HG03135 (cell line): Measurements from ENCODE around the gene TAF9.
"Not testable (repeated sequence)": the region's sequence is repeated elsewhere in the genome, so short reads cannot be mapped to it uniquely, and the experiment has no call there.

Source experiments
- ATAC-seq: cut with Tn5 transposase; IDR thresholded peaks from one replicate; pipeline ENCODE4 v1.9.1; 2021; ENCODE audit warnings: mild to moderate bottlenecking, moderate library complexity; ENCODE audit not compliant: unreplicated experiment

TAF9 gene

DNA sequence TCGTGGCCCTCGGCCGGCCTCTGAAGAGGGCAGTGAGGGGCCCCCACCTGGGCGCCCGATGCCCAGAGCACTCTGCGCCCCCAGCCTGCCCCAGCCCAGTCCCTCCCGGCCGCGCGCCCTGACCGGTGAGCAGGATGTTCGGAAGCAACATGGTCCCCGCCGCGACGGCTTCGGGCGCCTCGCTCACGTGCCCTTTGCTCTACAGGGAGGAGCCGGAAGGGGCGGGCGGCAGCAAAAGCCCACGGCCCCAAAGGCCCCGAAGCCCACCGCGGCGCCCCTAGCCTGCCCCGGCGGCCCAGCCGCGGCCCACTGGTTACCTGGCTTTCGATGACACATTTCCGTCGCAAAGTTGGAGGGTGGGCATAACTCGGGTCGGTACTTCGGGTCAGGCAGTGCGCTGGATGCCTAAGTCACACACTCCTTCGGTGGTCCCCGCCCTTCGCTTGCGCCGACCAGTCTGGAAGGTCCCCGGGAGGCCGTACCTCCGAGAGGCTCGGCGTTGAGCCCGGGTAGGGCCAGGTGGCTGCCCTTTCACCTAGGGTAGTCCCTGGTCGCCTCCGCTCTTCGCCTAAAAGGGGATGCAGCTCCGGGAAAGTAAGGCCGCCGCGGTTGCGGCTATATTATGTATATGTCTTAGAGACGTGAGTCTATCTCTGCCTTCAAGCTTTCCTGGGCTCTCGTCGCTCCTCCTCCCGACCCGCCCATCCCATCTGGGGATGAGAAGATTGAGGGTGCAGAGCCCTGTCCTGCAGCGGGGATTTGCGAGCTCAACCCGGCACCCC lies at the start of gene TAF9, which contains the start of the genes AK6 and RAD17:
TAF9 (minus strand) TSS at position 181 of the 782 bp plus-strand sequence. CDS start 3,783 bp downstream, outside the sequence.
AK6 (minus strand) TSS at position 181 of the 782 bp plus-strand sequence; CDS start at position 151, 30 bp downstream.
RAD17 (plus strand) TSS at position 479 of the 782 bp plus-strand sequence. CDS start 2,391 bp downstream, outside the sequence.
- ATAC-seq, result peak; percentile 92

GRCh38 chr5:69418554-69418953 lies 49.2 kb upstream of the TAF9 start:
- ATAC-seq, result no peak

DNA sequence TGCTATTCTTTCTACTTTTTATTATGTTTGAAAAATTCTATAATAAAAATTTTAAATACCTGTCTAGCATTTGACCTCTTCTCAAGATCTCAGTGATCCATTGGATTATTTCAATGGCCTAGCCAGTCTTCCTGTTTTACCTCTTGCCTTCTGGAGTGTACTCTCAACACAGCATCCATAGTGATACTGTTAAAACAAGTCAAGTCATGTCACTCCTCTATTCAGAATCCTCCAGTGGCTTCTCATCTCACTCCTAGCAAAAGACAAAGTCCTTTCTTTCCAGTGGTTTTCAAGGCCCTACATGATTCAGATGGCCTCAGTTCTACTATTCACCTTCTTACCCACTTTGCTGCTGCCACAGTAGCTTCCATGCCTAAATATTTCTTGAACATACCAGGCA lies 47.4 kb upstream of the TAF9 start:
- no peak for ATAC-seq

- ATAC-seq, result no peak
These were observed 46.9 kb upstream of the TAF9 start for GRCh38 chr5:69416180-69416579.

DNA sequence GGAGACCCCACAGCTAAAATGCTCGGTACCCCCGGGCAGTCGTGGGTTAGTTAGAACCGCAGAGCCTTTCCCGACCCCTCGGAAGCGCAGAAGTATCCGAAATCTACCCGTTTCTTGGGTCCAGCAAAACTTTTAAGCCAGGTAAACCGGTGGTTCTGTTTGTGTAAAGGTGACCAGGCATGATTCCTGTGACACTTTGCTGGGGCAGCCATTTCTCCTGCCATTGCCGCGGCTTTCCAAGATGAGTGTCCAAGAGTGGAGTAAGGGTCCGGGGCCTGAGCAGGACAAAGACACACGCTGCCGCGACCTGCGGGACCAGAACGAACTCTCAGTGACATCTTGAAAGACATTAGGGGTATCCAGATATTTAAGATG lies 46.3 kb upstream of the TAF9 start:
- no peak for ATAC-seq

GRCh38 chr5:69414885-69415583 lies 45.7 kb upstream of the TAF9 start, which contains the start of gene MARVELD2:
TSS of gene MARVELD2 (plus strand) at chr5:69415116. CDS start at chr5:69419386, 4,270 bp downstream.
- peak; percentile 64 for ATAC-seq

GRCh38 chr5:69404659-69405330 lies 35.5 kb upstream of the TAF9 start:
- no peak for ATAC-seq

DNA sequence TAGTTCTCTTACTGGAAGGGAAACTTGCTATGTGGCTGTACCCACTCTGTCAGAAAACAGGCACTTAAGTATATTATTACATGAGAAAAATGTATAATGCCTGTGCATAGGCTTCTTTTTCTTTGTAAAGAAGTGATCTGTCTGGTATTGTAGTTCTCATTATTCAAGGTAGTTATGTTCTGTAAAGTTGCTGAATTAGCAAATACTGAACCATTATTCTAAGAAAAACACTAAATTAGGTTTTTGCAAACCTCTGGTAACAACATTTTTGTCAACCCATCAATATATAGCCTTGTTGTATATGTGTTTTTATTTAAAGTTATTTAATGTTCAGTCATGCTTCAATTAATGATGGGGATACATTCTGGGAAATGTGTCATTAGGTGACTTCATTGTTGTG lies 9.1 kb upstream of the TAF9 start:
- no peak for ATAC-seq

DNA sequence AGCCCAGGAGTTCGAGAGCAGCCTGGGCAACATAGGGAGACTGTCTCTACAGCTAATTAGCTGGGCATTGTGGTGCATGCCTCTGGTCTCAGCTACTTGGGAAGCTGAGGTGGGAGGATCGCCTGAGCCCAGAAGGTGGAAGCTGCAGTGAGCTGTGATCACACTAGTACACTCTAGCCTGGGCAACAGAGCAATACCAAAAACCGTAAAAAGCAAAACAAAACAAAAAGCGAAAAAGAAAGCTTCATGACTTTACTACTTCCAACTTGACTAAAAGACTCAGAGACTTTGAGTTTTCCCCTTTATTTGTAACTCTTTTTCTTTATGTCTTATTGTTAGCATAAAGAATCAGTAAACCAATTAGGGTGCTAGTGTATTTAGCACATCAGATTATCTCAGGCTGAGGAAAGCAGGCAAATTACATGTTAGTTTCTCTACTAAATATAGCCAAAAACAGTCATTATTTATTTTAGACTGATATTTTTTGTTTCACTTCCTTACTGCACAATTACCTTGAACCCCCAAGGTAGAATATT lies 5.7 kb upstream of the TAF9 start:
- ATAC-seq, result peak; percentile 70

DNA sequence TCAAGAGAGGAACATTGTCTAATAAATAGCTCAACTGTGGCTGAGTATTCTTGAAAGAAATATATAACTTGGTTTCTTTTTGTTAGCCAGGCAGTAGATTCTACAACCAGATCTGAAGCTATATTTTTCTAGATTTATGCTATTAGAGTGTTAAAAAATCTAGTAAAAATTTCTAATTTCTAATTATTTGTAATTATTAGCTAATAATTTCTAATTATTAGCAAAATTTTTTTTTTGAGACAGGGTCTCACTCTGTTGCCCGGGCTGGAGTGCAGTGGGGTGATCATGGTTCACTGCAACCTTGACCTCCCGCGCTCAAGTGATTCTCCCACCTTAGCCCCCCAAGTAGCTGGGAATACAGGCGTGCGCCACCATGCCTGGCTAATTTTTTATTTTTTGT lies 3.1 kb upstream of the TAF9 start:
- ATAC-seq, result no peak

- ATAC-seq, result not testable (repeated sequence)
These were observed 1.0 kb upstream of the TAF9 start for GRCh38 chr5:69370335-69370734.

GRCh38 chr5:69368458-69369339 lies 621 bp downstream of the TAF9 start:
- peak; percentile 20 for ATAC-seq

DNA sequence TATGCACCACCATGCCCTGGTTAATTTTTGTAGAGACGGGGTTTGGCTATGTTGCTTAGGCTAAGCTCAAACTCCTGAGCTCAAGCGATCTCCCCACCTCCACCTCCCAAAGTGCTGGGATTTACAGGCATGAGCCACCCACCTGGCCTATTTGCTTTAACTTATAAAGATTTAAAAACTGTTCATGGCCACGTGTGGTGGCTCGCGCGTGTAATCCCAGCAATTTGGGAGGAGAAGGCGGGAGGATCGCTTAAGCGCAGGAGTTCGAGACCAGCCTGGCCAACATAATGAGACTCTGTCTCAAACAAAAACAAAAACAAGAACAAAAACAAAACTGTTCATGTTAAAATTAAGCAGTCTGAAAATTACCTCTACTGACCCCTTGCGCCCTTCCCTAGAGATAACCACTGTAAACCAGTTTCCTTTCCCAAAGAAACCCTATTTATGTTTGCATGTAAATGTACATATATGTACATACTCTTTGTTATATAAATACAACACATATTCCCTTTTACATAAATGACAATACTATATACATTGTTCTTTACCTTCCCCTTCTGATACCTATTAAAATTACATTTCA lies 1.5 kb downstream of the TAF9 start:
- ATAC-seq, result no peak

DNA sequence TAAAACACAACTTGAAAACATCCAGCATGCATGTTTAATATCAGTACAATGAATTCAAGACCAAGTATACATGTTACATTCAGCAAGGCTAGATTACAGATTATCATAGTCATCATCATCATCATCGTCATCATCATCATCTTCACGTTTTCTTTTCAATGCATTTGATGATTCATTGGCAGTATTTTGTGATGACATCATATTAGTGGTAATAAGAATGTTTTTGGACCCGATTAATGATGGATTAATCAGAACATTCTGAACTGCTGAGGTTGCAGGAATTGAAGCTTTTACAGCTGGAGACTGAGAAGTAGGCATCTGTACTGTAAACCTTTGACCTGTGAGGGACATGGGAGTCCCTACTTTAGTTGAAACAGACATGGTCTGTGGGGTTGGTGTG lies 4.5 kb downstream of the TAF9 start:
- no peak for ATAC-seq

DNA sequence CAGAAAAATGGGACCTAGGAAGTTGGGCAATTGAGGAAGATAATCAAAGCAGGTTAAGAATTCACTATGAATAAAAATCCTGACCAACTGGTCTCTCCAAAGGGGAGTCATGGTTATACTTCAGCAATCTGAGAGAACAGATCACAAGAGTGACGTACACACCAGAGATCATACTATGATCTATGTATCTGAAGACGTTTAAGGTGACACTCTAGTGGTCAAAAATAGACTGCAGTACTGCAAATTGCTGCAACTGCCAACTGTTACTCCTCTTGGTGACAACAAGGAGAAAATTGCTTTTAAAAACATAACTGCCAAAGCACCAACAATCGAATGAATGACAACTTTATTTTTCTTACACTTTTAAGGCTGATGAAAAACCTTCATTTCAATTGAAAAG lies 4.9 kb downstream of the TAF9 start:
- no peak for ATAC-seq

DNA sequence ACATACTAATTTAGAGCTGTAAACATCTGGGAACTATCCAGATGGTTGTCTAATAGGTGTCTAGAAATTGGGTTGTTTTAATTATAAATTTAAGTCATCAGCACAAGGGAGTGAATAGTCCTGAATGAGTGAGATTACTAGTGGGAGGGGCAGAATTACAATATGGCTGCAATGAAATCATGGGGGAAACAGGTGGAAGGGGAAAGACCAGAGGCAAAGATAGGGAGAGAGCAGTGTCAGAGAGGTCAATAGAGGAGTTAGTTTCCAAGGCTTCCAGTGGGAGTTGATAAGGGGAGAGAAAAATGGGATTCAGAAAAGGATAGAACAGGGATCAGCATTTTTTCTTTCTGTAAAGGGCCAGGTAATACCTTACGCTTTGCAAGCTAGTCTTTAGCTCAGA lies 8.9 kb downstream of the TAF9 start:
- no peak for ATAC-seq

GRCh38 chr5:69359699-69360098 lies 9.6 kb downstream of the TAF9 start:
- no peak for ATAC-seq

- no peak for ATAC-seq
These were observed 18.7 kb downstream of the TAF9 start for GRCh38 chr5:69350664-69351063.

DNA sequence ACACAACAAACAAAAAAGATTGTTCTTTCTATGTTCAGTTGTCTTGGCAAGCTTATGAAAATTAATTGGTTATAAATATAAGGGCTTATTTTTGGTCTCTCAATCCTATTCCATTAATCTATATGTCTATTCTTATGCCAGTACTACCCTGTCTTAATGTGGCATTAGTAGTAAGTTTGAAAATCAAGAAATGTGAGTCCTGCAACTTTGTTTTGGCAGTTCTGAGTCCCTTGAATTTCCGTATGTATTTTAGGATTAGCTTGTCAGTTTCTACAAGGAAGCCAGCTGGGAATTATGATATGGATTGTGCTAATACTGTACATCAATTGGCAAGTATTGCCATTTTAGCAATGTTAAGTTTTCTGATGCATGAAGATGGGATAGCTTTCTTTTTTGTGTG lies 26.2 kb downstream of the TAF9 start:
- ATAC-seq, result no peak
